H1 (cell line): Measurements from ENCODE around the gene POU2F1. TPM values are rescaled to one million over a fixed set of nuclear protein-coding genes. Genes with fewer than 3 reads are reported as not detected.

Experiments used
- CTCF ChIA-PET: fragments of 300-600 bp; sonication (Branson Sonifier 250); formaldehyde crosslinking; loops from one replicate; lab custom pipeline; 2021; ENCODE audit not compliant: partially characterized antibody; lab: Charles Lee
- POLR2A ChIA-PET: fragments of 300-600 bp; sonication (Branson Sonifier 250); formaldehyde crosslinking; loops from one replicate; lab custom pipeline; 2021; ENCODE audit warnings: inconsistent platforms; ENCODE audit not compliant: partially characterized antibody; lab: Charles Lee
- DNase-seq, 2 experiments: peaks; one replicate each; pipeline versions ENCODE4 v3.0.0 to v3.0.0-alpha.2; 2010 to 2022; ENCODE audit warnings: low spot score in 2 of 2, low read depth in 1 of 2, mixed read lengths in 1 of 2
- FAIRE-seq: peaks from 2 replicates; lab custom pipeline; 2011; peaks lifted over from hg19 to GRCh38; lab: Jason Lieb, UNC
- H2AFZ ChIP-seq: 2 replicates; pipeline ENCODE4 v1.8.1; 2012; ENCODE audit warnings: low read length, inconsistent platforms
- H2AK5ac ChIP-seq: 2 replicates; pipeline ENCODE4 v1.6.1; 2013; ENCODE audit warnings: low read depth, low read length
- H2BK120ac ChIP-seq: replicated peaks from 2 replicates; pipeline ENCODE3; 2013; ENCODE audit warnings: low read depth, low read length, inconsistent platforms
- H2BK12ac ChIP-seq: 2 replicates; pipeline ENCODE4 v1.6.1; 2013; ENCODE audit warnings: low read depth, low read length
- H2BK15ac ChIP-seq: 2 replicates; pipeline ENCODE4 v1.6.1; 2013; ENCODE audit warnings: low read length
- H2BK20ac ChIP-seq: 2 replicates; pipeline ENCODE4 v1.6.1; 2013; ENCODE audit warnings: low read length
- H2BK5ac ChIP-seq: 2 replicates; pipeline ENCODE4 v1.6.1; 2013; ENCODE audit warnings: low read depth, low read length
- H3K14ac ChIP-seq: 2 replicates; pipeline ENCODE4 v1.6.1; 2013; ENCODE audit warnings: inconsistent platforms; ENCODE audit not compliant: insufficient read length
- H3K18ac ChIP-seq: 2 replicates; pipeline ENCODE4 v1.6.1; 2013; ENCODE audit warnings: low read length; ENCODE audit errors: extremely low read depth
- H3K23ac ChIP-seq: 2 replicates; pipeline ENCODE4 v1.6.1; 2013; ENCODE audit warnings: inconsistent platforms; ENCODE audit not compliant: insufficient read length
- H3K23me2 ChIP-seq: 2 replicates; pipeline ENCODE4 v1.6.1; 2013; ENCODE audit warnings: low read depth, low read length
- H3K27ac ChIP-seq: 2 replicates; pipeline ENCODE4 v1.6.1; 2011; ENCODE audit warnings: low read depth, low read length, inconsistent platforms
- H3K27me3 ChIP-seq, 4 experiments: replicated peaks in 1 of 4; 1 replicate in 1 of 4; 2 replicates in 3 of 4; pipeline versions ENCODE4 v1.6.1 to v1.8.1; 2011 to 2013; ENCODE audit warnings: low read length in 3 of 4, mild to moderate bottlenecking in 3 of 4, inconsistent platforms in 2 of 4, mixed read lengths in 2 of 4, moderate library complexity in 1 of 4; ENCODE audit not compliant: control insufficient read depth in 3 of 4, insufficient read depth in 3 of 4; ENCODE audit errors: extremely low read depth in 1 of 4
- H3K36me3 ChIP-seq, 4 experiments: 2 replicates each; pipeline versions ENCODE4 v1.6.1 to v1.8.1; 2011 to 2013; ENCODE audit warnings: mild to moderate bottlenecking in 4 of 4, low read length in 3 of 4, moderate library complexity in 2 of 4, control low read depth in 1 of 4, inconsistent platforms in 1 of 4; ENCODE audit not compliant: insufficient read depth in 4 of 4, control insufficient read depth in 2 of 4
- H3K4ac ChIP-seq: replicated peaks from 2 replicates; pipeline ENCODE3; 2013; ENCODE audit warnings: low read length, low read depth, mixed read lengths, inconsistent platforms; ENCODE audit not compliant: insufficient read length
- H3K4me1 ChIP-seq, 4 experiments: replicated peaks in 1 of 4; 1 replicate in 1 of 4; 2 replicates in 3 of 4; pipeline versions ENCODE4 v1.6.1 to v1.8.1; 2011 to 2013; ENCODE audit warnings: low read length in 3 of 4, inconsistent platforms in 2 of 4, mixed read lengths in 1 of 4; ENCODE audit not compliant: insufficient read depth in 4 of 4, control insufficient read depth in 3 of 4
- H3K4me2 ChIP-seq, 2 experiments: 2 replicates each; pipeline versions ENCODE4 v1.6.1 to v1.8.1; 2011 to 2013; ENCODE audit warnings: low read depth in 2 of 2, low read length in 2 of 2, control low read depth in 1 of 2, inconsistent platforms in 1 of 2, mild to moderate bottlenecking in 1 of 2; ENCODE audit not compliant: insufficient read depth in 1 of 2
- H3K4me3 ChIP-seq, 4 experiments: fragments of 200-600, 300-600 bp in 1 of 4; sonication (generic), shearing (Covaris generic), sonication (Bioruptor Twin) in 1 of 4; 2 replicates each; pipeline versions ENCODE4 v1.5.1 to v1.8.1; 2011 to 2016; ENCODE audit warnings: low read length in 4 of 4, low read depth in 3 of 4, control low read depth in 2 of 4, inconsistent platforms in 2 of 4, mild to moderate bottlenecking in 2 of 4, mixed read lengths in 1 of 4, moderate library complexity in 1 of 4; ENCODE audit not compliant: insufficient read depth in 2 of 4; ENCODE audit errors: extremely low read depth in 1 of 4
- H3K56ac ChIP-seq: replicated peaks from 2 replicates; pipeline ENCODE3; 2013; ENCODE audit warnings: low read depth, mild to moderate bottlenecking, mixed read lengths, low read length, inconsistent platforms; ENCODE audit not compliant: insufficient read length
- H3K79me1 ChIP-seq: 2 replicates; pipeline ENCODE4 v1.6.1; 2013; ENCODE audit warnings: low read depth, low read length, control low read depth
- H3K79me2 ChIP-seq, 2 experiments: 2 replicates each; pipeline versions ENCODE4 v1.6.1 to v1.8.1; 2012 to 2013; ENCODE audit warnings: low read length in 2 of 2, mild to moderate bottlenecking in 2 of 2, inconsistent platforms in 1 of 2; ENCODE audit not compliant: insufficient read depth in 2 of 2, control insufficient read depth in 1 of 2
- H3K9ac ChIP-seq, 4 experiments: replicated peaks in 1 of 4; 1 replicate in 1 of 4; 2 replicates in 3 of 4; pipeline versions ENCODE4 v1.6.1 to v1.8.1; 2011 to 2013; ENCODE audit warnings: low read depth in 3 of 4, low read length in 3 of 4, control low read depth in 2 of 4, mild to moderate bottlenecking in 2 of 4, moderate library complexity in 2 of 4, inconsistent platforms in 1 of 4; ENCODE audit errors: extremely low read depth in 1 of 4
- H3K9me3 ChIP-seq, 2 experiments: 2 replicates each; pipeline versions ENCODE4 v1.6.1 to v1.8.1; 2012 to 2013; ENCODE audit warnings: mild to moderate bottlenecking in 2 of 2, moderate library complexity in 2 of 2, control low read depth in 1 of 2, inconsistent platforms in 1 of 2, low read depth in 1 of 2, low read length in 1 of 2, mixed read lengths in 1 of 2; ENCODE audit not compliant: insufficient read depth in 2 of 2
- H4K20me1 ChIP-seq, 2 experiments: replicated peaks in 1 of 2; 2 replicates each; pipeline versions ENCODE3 to v1.8.1; 2011 to 2013; ENCODE audit warnings: inconsistent platforms in 2 of 2, low read length in 2 of 2, mild to moderate bottlenecking in 1 of 2; ENCODE audit not compliant: insufficient read depth in 2 of 2, control insufficient read depth in 1 of 2
- H4K5ac ChIP-seq: 2 replicates; pipeline ENCODE4 v1.6.1; 2013; ENCODE audit warnings: low read length, low read depth, mixed read lengths, inconsistent platforms; ENCODE audit not compliant: insufficient read length
- H4K8ac ChIP-seq: 2 replicates; pipeline ENCODE4 v1.8.0; 2013; ENCODE audit warnings: mild to moderate bottlenecking, moderate library complexity, low read length, inconsistent platforms; ENCODE audit not compliant: insufficient read depth; ENCODE audit errors: extremely low read depth
- H4K91ac ChIP-seq: replicated peaks from 2 replicates; pipeline ENCODE3; 2013; ENCODE audit warnings: low read length, mixed read lengths, inconsistent platforms; ENCODE audit not compliant: insufficient read length
- POU5F1 ChIP-seq: IDR thresholded peaks from 2 replicates; pipeline ENCODE4 v1.6.1; 2011; ENCODE audit warnings: low read depth, mild to moderate bottlenecking, low read length, moderate library complexity
- WGBS, 2 experiments: shearing (Covaris generic) in 1 of 2; methylation state at CpG; one replicate each; pipeline versions ENCODE4 v1.1.6 to v1.1.7; 2013 to 2015; ENCODE audit warnings: low lambda C conversion rate in 2 of 2, mixed read lengths in 2 of 2, inconsistent platforms in 1 of 2, low coverage in 1 of 2, missing lambda C conversion rate in 1 of 2; ENCODE audit not compliant: insufficient replicate concordance in 2 of 2, insufficient coverage in 1 of 2, insufficient read length in 1 of 2; ENCODE audit errors: extremely low coverage in 1 of 2, missing lambda C conversion rate in 1 of 2; 5-methylcytosine and 5-hydroxymethylcytosine counted together
- polyA plus RNA-seq, 7 experiments: library from polyadenylated mRNA; depleted of rRNA in 3 of 7; stranded (reverse) in 5 of 7; unstranded in 2 of 7; fragments of >200 nt in 5 of 7; fragments of 200-250 nt in 2 of 7; gene quantifications; 1 replicate in 5 of 7; 2 replicates in 1 of 7; 4 replicates in 1 of 7; pipeline versions ENCODE4 v1.2.1 to v1.2.3, GENCODE V29; 2011 to 2013; ENCODE audit warnings: missing spikeins in 2 of 7, mixed read lengths in 2 of 7
- total RNA-seq: library from RNA; stranded (reverse); fragmentation: NEBNext Ultra II Directional; extraction: Animal tissue kit (Norgen Biotek cat#: 25700); gene quantifications from 2 replicates; pipeline ENCODE4 v1.2.1, GENCODE V29; 2021

POU2F1 gene
- total and polyA plus RNA-seq, 2 of the 8 experiments (the other 6 are each of a cell fraction or from before 2014, with no cell fraction given): 37.0 to 57.2 TPM

DNA sequence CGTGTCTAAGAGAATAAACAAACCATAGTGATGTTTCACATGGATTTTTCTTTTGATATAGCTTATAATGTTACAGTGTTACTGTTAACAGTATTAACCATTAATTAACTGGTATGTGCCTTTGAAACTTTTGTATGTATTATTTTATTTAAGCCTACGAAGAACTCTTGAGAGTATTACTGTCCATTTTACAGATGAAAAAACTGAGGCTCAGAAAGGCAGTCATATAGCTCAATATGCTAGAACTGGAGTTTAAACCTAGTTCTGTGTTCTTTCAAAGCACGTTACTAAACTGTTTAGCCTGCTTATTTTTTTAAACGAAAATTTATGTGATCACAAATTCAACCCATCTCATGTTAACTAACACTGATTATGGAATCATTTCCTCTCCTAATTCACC is 83.5 kb downstream of the POU2F1 start:
- FAIRE-seq: no peak
- CTCF ChIA-PET: interaction anchor here (0.6 to 1.2 kb wide), 2 partner anchors 47 to 247 kb away, joined by 3 to 5 read pairs; no protein-coding TSS in a partner anchor
- TF ChIP-seq POU5F1: no peak

More for the DNA sequence above, 83.5 kb downstream of the POU2F1 start:
- no peak overlapping the region for H3K4me2 ChIP-seq
- H4K91ac ChIP-seq: no peak overlapping the region
- DNase-seq: no peak
- H2BK12ac ChIP-seq: no peak overlapping the region
- no peak overlapping the region for H3K4me3 ChIP-seq
- no peak overlapping the region for H2BK15ac ChIP-seq
- H3K4ac ChIP-seq: no peak overlapping the region
- no peak overlapping the region for H2BK120ac ChIP-seq
- no peak overlapping the region for H3K56ac ChIP-seq
- H3K9me3 ChIP-seq: no peaks in the 10 kb centered on the region
- no peak overlapping the region for H2BK20ac ChIP-seq
- H4K5ac ChIP-seq: no peak overlapping the region
- H3K36me3 ChIP-seq: no peaks in the 10 kb centered on the region
- 92% methylated on average over 4 of the region's 4 CpGs; no CpG with 5 or more reads in 1 of the 2 experiments for WGBS, 2 experiments
- H3K23me2 ChIP-seq: no peaks in the 10 kb centered on the region
- H3K79me2 ChIP-seq: peaks cover 0 to 90% of the 10 kb centered on the region in 2 experiments; a peak in 2 of 4 replicates
- peaks cover 0 to 6% (median 0%) of the 10 kb centered on the region in 4 experiments; a peak in 5 of 7 replicates for H3K4me1 ChIP-seq
- POLR2A ChIA-PET: no interaction called here
- H3K18ac ChIP-seq: no peak overlapping the region
- H2AFZ ChIP-seq: no peak overlapping the region
- H3K27ac ChIP-seq: no peak overlapping the region
- no peak overlapping the region for H2AK5ac ChIP-seq
- H4K20me1 ChIP-seq: peaks cover 1 to 5% of the 10 kb centered on the region in 2 experiments
- H3K27me3 ChIP-seq: no peaks in the 10 kb centered on the region
- no peak overlapping the region for H3K23ac ChIP-seq
- H4K8ac ChIP-seq: no peak overlapping the region
- H2BK5ac ChIP-seq: no peak overlapping the region
- no peak overlapping the region for H3K9ac ChIP-seq
- no peak overlapping the region for H3K14ac ChIP-seq
- peaks cover 3% of the 10 kb centered on the region; the same call in 1 of the 2 replicates for H3K79me1 ChIP-seq
